ENCODE results near the gene SUSD6.
"Not testable (repeated sequence)": the region's sequence is repeated elsewhere in the genome, so short reads cannot be mapped to it uniquely, and the experiment has no call there.

SUSD6 gene

GRCh38 chr14:69644814-69645213 is 33.4 kb downstream of the SUSD6 start:
- Histone ChIP-seq H3K9me3 (ENCODE audit: control insufficient read depth, insufficient read depth, low read length) (no peaks in the 10 kb centered on the region), H3K9ac (ENCODE audit: low read depth, low read length) (no peak overlapping the region), H3K4me3 (ENCODE audit: low read depth, low read length) (no peak overlapping the region), H3K27me3 (ENCODE audit: control insufficient read depth, insufficient read depth, low read length) (no peaks in the 10 kb centered on the region), H3K36me3 (ENCODE audit: control insufficient read depth, insufficient read depth, low read length) (no peaks in the 10 kb centered on the region), H3K4me1 (ENCODE audit: control insufficient read depth, insufficient read depth, low read length) (peaks cover 7% of the 10 kb centered on the region)

GRCh38 chr14:69647213-69647612 is 35.8 kb downstream of the SUSD6 start:
- no peaks in the 10 kb centered on the region for H3K27me3 ChIP-seq (ENCODE audit: control insufficient read depth, insufficient read depth, low read length)
- no peaks in the 10 kb centered on the region for H3K9me3 ChIP-seq (ENCODE audit: control insufficient read depth, insufficient read depth, low read length)
- no peak overlapping the region for H3K4me3 ChIP-seq (ENCODE audit: low read depth, low read length)
- H3K4me1 ChIP-seq (ENCODE audit: control insufficient read depth, insufficient read depth, low read length) = peaks cover 18% of the 10 kb centered on the region
- H3K9ac ChIP-seq (ENCODE audit: low read depth, low read length) = no peak overlapping the region
- no peaks in the 10 kb centered on the region for H3K36me3 ChIP-seq (ENCODE audit: control insufficient read depth, insufficient read depth, low read length)

- peaks cover 18% of the 10 kb centered on the region for H3K4me1 ChIP-seq (ENCODE audit: control insufficient read depth, insufficient read depth, low read length)
- H3K9ac ChIP-seq (ENCODE audit: low read depth, low read length); H3K36me3 ChIP-seq (ENCODE audit: control insufficient read depth, insufficient read depth, low read length); H3K27me3 ChIP-seq (ENCODE audit: control insufficient read depth, insufficient read depth, low read length); H3K4me3 ChIP-seq (ENCODE audit: low read depth, low read length); H3K9me3 ChIP-seq (ENCODE audit: control insufficient read depth, insufficient read depth, low read length): not testable (repeated sequence)
Observed at GRCh38 chr14:69647642-69648041, 36.2 kb downstream of the SUSD6 start.

- H3K9ac ChIP-seq (ENCODE audit: low read depth, low read length) = no peak overlapping the region
- H3K27me3 ChIP-seq (ENCODE audit: control insufficient read depth, insufficient read depth, low read length) = no peaks in the 10 kb centered on the region
- H3K4me1 ChIP-seq (ENCODE audit: control insufficient read depth, insufficient read depth, low read length) = peaks cover 18% of the 10 kb centered on the region
- H3K9me3 ChIP-seq (ENCODE audit: control insufficient read depth, insufficient read depth, low read length) = no peaks in the 10 kb centered on the region
- no peak overlapping the region for H3K4me3 ChIP-seq (ENCODE audit: low read depth, low read length)
- H3K36me3 ChIP-seq (ENCODE audit: control insufficient read depth, insufficient read depth, low read length) = no peaks in the 10 kb centered on the region
Observed at GRCh38 chr14:69648480-69649451, 37.4 kb downstream of the SUSD6 start.

GRCh38 chr14:69650948-69651369 is 39.6 kb downstream of the SUSD6 start:
- Histone ChIP-seq H3K4me1 (ENCODE audit: control insufficient read depth, insufficient read depth, low read length) (peaks cover 18% of the 10 kb centered on the region), H3K27me3 (ENCODE audit: control insufficient read depth, insufficient read depth, low read length) (no peaks in the 10 kb centered on the region), H3K4me3 (ENCODE audit: low read depth, low read length) (no peak overlapping the region), H3K9ac (ENCODE audit: low read depth, low read length) (no peak overlapping the region), H3K9me3 (ENCODE audit: control insufficient read depth, insufficient read depth, low read length) (no peaks in the 10 kb centered on the region), H3K36me3 (ENCODE audit: control insufficient read depth, insufficient read depth, low read length) (no peaks in the 10 kb centered on the region)

GRCh38 chr14:69651664-69652063 is 40.3 kb downstream of the SUSD6 start:
- H3K4me3 ChIP-seq (ENCODE audit: low read depth, low read length) = no peak overlapping the region
- no peaks in the 10 kb centered on the region for H3K36me3 ChIP-seq (ENCODE audit: control insufficient read depth, insufficient read depth, low read length)
- H3K9me3 ChIP-seq (ENCODE audit: control insufficient read depth, insufficient read depth, low read length) = no peaks in the 10 kb centered on the region
- H3K4me1 ChIP-seq (ENCODE audit: control insufficient read depth, insufficient read depth, low read length) = peaks cover 18% of the 10 kb centered on the region
- no peaks in the 10 kb centered on the region for H3K27me3 ChIP-seq (ENCODE audit: control insufficient read depth, insufficient read depth, low read length)
- no peak overlapping the region for H3K9ac ChIP-seq (ENCODE audit: low read depth, low read length)

GRCh38 chr14:69652942-69653684 is 41.7 kb downstream of the SUSD6 start:
- H3K4me3 ChIP-seq (ENCODE audit: low read depth, low read length) = no peak overlapping the region
- no peaks in the 10 kb centered on the region for H3K9me3 ChIP-seq (ENCODE audit: control insufficient read depth, insufficient read depth, low read length)
- peaks cover 24% of the 10 kb centered on the region for H3K4me1 ChIP-seq (ENCODE audit: control insufficient read depth, insufficient read depth, low read length)
- H3K9ac ChIP-seq (ENCODE audit: low read depth, low read length) = no peak overlapping the region
- no peaks in the 10 kb centered on the region for H3K27me3 ChIP-seq (ENCODE audit: control insufficient read depth, insufficient read depth, low read length)
- no peaks in the 10 kb centered on the region for H3K36me3 ChIP-seq (ENCODE audit: control insufficient read depth, insufficient read depth, low read length)

GRCh38 chr14:69654116-69654515 is 42.7 kb downstream of the SUSD6 start:
- H3K27me3 ChIP-seq (ENCODE audit: control insufficient read depth, insufficient read depth, low read length) = no peaks in the 10 kb centered on the region
- H3K4me3 ChIP-seq (ENCODE audit: low read depth, low read length) = no peak overlapping the region
- H3K9ac ChIP-seq (ENCODE audit: low read depth, low read length) = no peak overlapping the region
- H3K4me1 ChIP-seq (ENCODE audit: control insufficient read depth, insufficient read depth, low read length) = peaks cover 25% of the 10 kb centered on the region
- H3K9me3 ChIP-seq (ENCODE audit: control insufficient read depth, insufficient read depth, low read length) = no peaks in the 10 kb centered on the region
- no peaks in the 10 kb centered on the region for H3K36me3 ChIP-seq (ENCODE audit: control insufficient read depth, insufficient read depth, low read length)

- H3K27me3 ChIP-seq (ENCODE audit: control insufficient read depth, insufficient read depth, low read length) = no peaks in the 10 kb centered on the region
- H3K4me3 ChIP-seq (ENCODE audit: low read depth, low read length) = no peak overlapping the region
- H3K36me3 ChIP-seq (ENCODE audit: control insufficient read depth, insufficient read depth, low read length) = no peaks in the 10 kb centered on the region
- H3K4me1 ChIP-seq (ENCODE audit: control insufficient read depth, insufficient read depth, low read length) = peaks cover 13% of the 10 kb centered on the region
- no peaks in the 10 kb centered on the region for H3K9me3 ChIP-seq (ENCODE audit: control insufficient read depth, insufficient read depth, low read length)
- no peak overlapping the region for H3K9ac ChIP-seq (ENCODE audit: low read depth, low read length)
Observed at GRCh38 chr14:69657950-69658355, 46.6 kb downstream of the SUSD6 start.

- Histone ChIP-seq H3K4me1 (ENCODE audit: control insufficient read depth, insufficient read depth, low read length) (peaks cover 13% of the 10 kb centered on the region), H3K27me3 (ENCODE audit: control insufficient read depth, insufficient read depth, low read length) (no peaks in the 10 kb centered on the region), H3K9me3 (ENCODE audit: control insufficient read depth, insufficient read depth, low read length) (no peaks in the 10 kb centered on the region), H3K4me3 (ENCODE audit: low read depth, low read length) (no peak overlapping the region), H3K36me3 (ENCODE audit: control insufficient read depth, insufficient read depth, low read length) (no peaks in the 10 kb centered on the region), H3K9ac (ENCODE audit: low read depth, low read length) (no peak overlapping the region)
Observed at GRCh38 chr14:69658664-69659261, 47.4 kb downstream of the SUSD6 start.

- Histone ChIP-seq H3K36me3 (ENCODE audit: control insufficient read depth, insufficient read depth, low read length) (no peaks in the 10 kb centered on the region), H3K9ac (ENCODE audit: low read depth, low read length) (no peak overlapping the region), H3K9me3 (ENCODE audit: control insufficient read depth, insufficient read depth, low read length) (no peaks in the 10 kb centered on the region), H3K27me3 (ENCODE audit: control insufficient read depth, insufficient read depth, low read length) (no peaks in the 10 kb centered on the region), H3K4me3 (ENCODE audit: low read depth, low read length) (no peak overlapping the region), H3K4me1 (ENCODE audit: control insufficient read depth, insufficient read depth, low read length) (peaks cover 13% of the 10 kb centered on the region)
Observed at GRCh38 chr14:69660344-69661193, 49.2 kb downstream of the SUSD6 start.
